GM12878 (cell line): ENCODE results near the gene ISLR.

Source experiments
- CTCF ChIP-seq, 3 experiments: IDR thresholded peaks in 2 of 3; conservative IDR thresholded peaks in 1 of 3; 2 replicates each; pipeline ENCODE4 v1.5.1; 2011; ENCODE audit warnings: low read depth in 3 of 3, low read length in 3 of 3, mild to moderate bottlenecking in 3 of 3, control low read depth in 2 of 3, moderate library complexity in 2 of 3, inconsistent platforms in 1 of 3, mixed read lengths in 1 of 3; ENCODE audit not compliant: control insufficient read depth in 2 of 3, insufficient read depth in 1 of 3; ENCODE audit errors: extremely low read depth in 1 of 3
- RCOR1 ChIP-seq: conservative IDR thresholded peaks from 2 replicates; pipeline ENCODE4 v1.6.1; 2012; ENCODE audit warnings: low read depth, low read length, improper control_type of control experiment
- ZZZ3 ChIP-seq: IDR thresholded peaks from 2 replicates; pipeline ENCODE4 v1.6.1; 2011; ENCODE audit warnings: low read depth; ENCODE audit not compliant: control insufficient read depth, insufficient read length

GRCh38 chr15:74137537-74137894 is 36.0 kb upstream of the ISLR start:
- TF ChIP-seq ZZZ3 (no peak), CTCF (IDR thresholded peaks at IDR 0.05 in 2 of 3, conservative IDR thresholded peaks at IDR 0.05 in 1 of 3; ENCODE audit: control insufficient read depth in 2 of 3, extremely low read depth in 1 of 3, insufficient read depth in 1 of 3, low read depth in 3 of 3, low read length in 3 of 3) (no peak), RCOR1 (no peak)
